MM.1S (cell line): ENCODE results near the gene FHIT.

Experiments used
- CTCF ChIP-seq: fragments of 300-600 bp; sonication (generic); IDR thresholded peaks from 2 replicates; pipeline ENCODE4 v1.5.1; 2016; ENCODE audit warnings: antibody characterized with exemption, low read length, mixed read lengths
- EZH2 ChIP-seq: fragments of 300-600 bp; sonication (generic); optimal IDR thresholded peaks from 2 replicates; pipeline ENCODE3; 2017; ENCODE audit warnings: low read depth, mild to moderate bottlenecking, antibody characterized with exemption, low read length, mixed read lengths

GRCh38 chr3:60954048-60954447 is 297.2 kb downstream of the FHIT start:
- TF ChIP-seq CTCF (no peak), EZH2 (no peak)
